HG03439 (cell line): ENCODE measurements around the gene FRMD1.

ENCODE experiments used
- ATAC-seq: cut with Tn5 transposase; IDR thresholded peaks from one replicate; pipeline ENCODE4 v1.9.1; 2021; ENCODE audit warnings: mild to moderate bottlenecking, moderate library complexity; ENCODE audit not compliant: unreplicated experiment

The FRMD1 gene

GRCh38 chr6:168078943-168079405 lies at the start of gene FRMD1:
TSS of gene FRMD1 (minus strand) at chr6:168079212. CDS start at chr6:168079094, 118 bp downstream.
- ATAC-seq: no peak

- ATAC-seq: no peak
Measured at GRCh38 chr6:168128006-168128630, 49.1 kb upstream of the FRMD1 start.

GRCh38 chr6:168127384-168127868 lies 48.4 kb upstream of the FRMD1 start:
- ATAC-seq: no peak

- no peak for ATAC-seq
Measured at GRCh38 chr6:168126566-168127383, 47.8 kb upstream of the FRMD1 start.

- no peak for ATAC-seq
Measured at GRCh38 chr6:168125429-168126001, 46.5 kb upstream of the FRMD1 start.

GRCh38 chr6:168124921-168125320 lies 45.9 kb upstream of the FRMD1 start:
- no peak for ATAC-seq

GRCh38 chr6:168124158-168124557 lies 45.1 kb upstream of the FRMD1 start:
- ATAC-seq: no peak

- no peak for ATAC-seq
Measured at GRCh38 chr6:168123165-168123911, 44.3 kb upstream of the FRMD1 start.

- no peak for ATAC-seq
Measured at GRCh38 chr6:168122521-168122920, 43.5 kb upstream of the FRMD1 start.

GRCh38 chr6:168122011-168122410 lies 43.0 kb upstream of the FRMD1 start:
- no peak for ATAC-seq

- ATAC-seq: no peak
Measured at GRCh38 chr6:168121303-168121665, 42.3 kb upstream of the FRMD1 start.

- ATAC-seq: no peak
Measured at GRCh38 chr6:168120390-168121302, 41.6 kb upstream of the FRMD1 start.

GRCh38 chr6:168119539-168119938 lies 40.5 kb upstream of the FRMD1 start:
- no peak for ATAC-seq

- no peak for ATAC-seq
Measured at GRCh38 chr6:168118935-168119334, 39.9 kb upstream of the FRMD1 start.

- no peak for ATAC-seq
Measured at GRCh38 chr6:168117942-168118341, 38.9 kb upstream of the FRMD1 start.

- no peak for ATAC-seq
Measured at GRCh38 chr6:168116975-168117899, 38.2 kb upstream of the FRMD1 start.

GRCh38 chr6:168116438-168116974 lies 37.5 kb upstream of the FRMD1 start:
- no peak for ATAC-seq

- ATAC-seq: no peak
Measured at GRCh38 chr6:168115748-168116437, 36.9 kb upstream of the FRMD1 start.
